HEK293T (cell line): ENCODE data around the gene BIN1.

Experiments
- ARNT ChIP-seq: fragments of 450-650 bp; IDR thresholded peaks from 2 replicates; pipeline ENCODE4 v1.6.1; 2017; ENCODE audit warnings: mild to moderate bottlenecking
- ELF4 ChIP-seq: fragments of 450-650 bp; IDR thresholded peaks from 2 replicates; pipeline ENCODE4 v1.6.1; 2017; ENCODE audit warnings: antibody characterized with exemption
- FOXK2 ChIP-seq: fragments of 450-650 bp; IDR thresholded peaks from 2 replicates; pipeline ENCODE4 v1.6.1; 2016; ENCODE audit warnings: mild to moderate bottlenecking
- NFRKB ChIP-seq: fragments of 450-650 bp; IDR thresholded peaks from 2 replicates; pipeline ENCODE4 v1.6.1; 2016; ENCODE audit warnings: mild to moderate bottlenecking, moderate library complexity
- SP1 ChIP-seq: fragments of 450-650 bp; IDR thresholded peaks from 2 replicates; pipeline ENCODE4 v1.6.1; 2017
- SUZ12 ChIP-seq: fragments of 450-650 bp; IDR thresholded peaks from 2 replicates; pipeline ENCODE4 v1.6.1; 2016; ENCODE audit warnings: mild to moderate bottlenecking
- TARDBP ChIP-seq: fragments of 450-650 bp; IDR thresholded peaks from 2 replicates; pipeline ENCODE4 v1.6.1; 2016

GRCh38 chr2:127094509-127095366, 12.2 kb downstream of the BIN1 start:
- TF ChIP-seq FOXK2 (no peak), ELF4 (no peak), ARNT (no peak), SP1 (no peak), SUZ12 (no peak), NFRKB (no peak), TARDBP (no peak)
